ENCODE data around the gene SIRT5.

- TF ChIP-seq, protein P1, sequence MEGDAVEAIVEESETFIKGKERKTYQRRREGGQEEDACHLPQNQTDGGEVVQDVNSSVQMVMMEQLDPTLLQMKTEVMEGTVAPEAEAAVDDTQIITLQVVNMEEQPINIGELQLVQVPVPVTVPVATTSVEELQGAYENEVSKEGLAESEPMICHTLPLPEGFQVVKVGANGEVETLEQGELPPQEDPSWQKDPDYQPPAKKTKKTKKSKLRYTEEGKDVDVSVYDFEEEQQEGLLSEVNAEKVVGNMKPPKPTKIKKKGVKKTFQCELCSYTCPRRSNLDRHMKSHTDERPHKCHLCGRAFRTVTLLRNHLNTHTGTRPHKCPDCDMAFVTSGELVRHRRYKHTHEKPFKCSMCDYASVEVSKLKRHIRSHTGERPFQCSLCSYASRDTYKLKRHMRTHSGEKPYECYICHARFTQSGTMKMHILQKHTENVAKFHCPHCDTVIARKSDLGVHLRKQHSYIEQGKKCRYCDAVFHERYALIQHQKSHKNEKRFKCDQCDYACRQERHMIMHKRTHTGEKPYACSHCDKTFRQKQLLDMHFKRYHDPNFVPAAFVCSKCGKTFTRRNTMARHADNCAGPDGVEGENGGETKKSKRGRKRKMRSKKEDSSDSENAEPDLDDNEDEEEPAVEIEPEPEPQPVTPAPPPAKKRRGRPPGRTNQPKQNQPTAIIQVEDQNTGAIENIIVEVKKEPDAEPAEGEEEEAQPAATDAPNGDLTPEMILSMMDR (conservative IDR thresholded peaks at IDR 0.05) = no peak
- no peak for TF ChIP-seq EZH2 (IDR thresholded peaks at IDR 0.05; ENCODE audit: low read depth)
Measured at GRCh38 chr6:13613029-13613594, 38.7 kb downstream of the SIRT5 start.
